GM23248 (cell line): Measurements from ENCODE around the gene IRAK1BP1.

Source experiments
- EZH2 ChIP-seq: fragments of 200-600 bp; sonication (generic); IDR thresholded peaks from 2 replicates; pipeline ENCODE4 v1.6.1; 2018; ENCODE audit warnings: antibody characterized with exemption, mild to moderate bottlenecking; ENCODE audit not compliant: insufficient read depth, poor library complexity, severe bottlenecking
- EZH2phosphoT487 ChIP-seq: fragments of 200-600 bp; sonication (generic); IDR thresholded peaks from 2 replicates; pipeline ENCODE4 v1.6.1; 2018; ENCODE audit warnings: antibody characterized with exemption, moderate library complexity, mild to moderate bottlenecking, low read depth; ENCODE audit not compliant: insufficient read depth

DNA sequence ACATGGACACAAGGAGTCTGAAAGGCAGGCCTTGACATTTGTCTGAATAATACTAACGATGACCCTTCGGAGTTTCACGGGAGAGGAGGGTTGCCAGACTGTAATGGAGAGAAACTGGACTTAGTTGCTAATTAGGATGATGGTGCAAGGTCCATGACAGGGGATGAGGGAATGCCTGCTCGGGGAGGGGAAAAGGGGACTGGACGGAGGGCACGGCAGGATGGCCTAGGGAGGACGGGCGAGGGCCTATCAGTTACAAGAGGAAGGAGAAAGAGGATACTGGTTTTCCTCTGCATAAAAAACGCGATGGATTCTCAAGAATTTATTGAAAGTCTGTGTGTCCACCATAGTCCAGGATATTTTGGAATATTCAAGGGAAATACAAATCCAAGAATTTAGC is 42.7 kb downstream of the IRAK1BP1 start:
- no peak for TF ChIP-seq EZH2phosphoT487
- TF ChIP-seq EZH2: no peak
